ENCODE measurements around the gene RHOU.

Gene RHOU

GRCh38 chr1:228739826-228740225 is 4.5 kb downstream of the RHOU start:
- DNase-seq = no peak

- peak; percentile 10 for DNase-seq
These were observed 5.5 kb downstream of the RHOU start for GRCh38 chr1:228740543-228741317.

- no peak for DNase-seq
These were observed 7.1 kb downstream of the RHOU start for GRCh38 chr1:228742281-228742860.

- DNase-seq = no peak
These were observed 8.1 kb downstream of the RHOU start for GRCh38 chr1:228743405-228743804.

- DNase-seq = no peak
These were observed 9.1 kb downstream of the RHOU start for GRCh38 chr1:228744356-228744755.

- no peak for DNase-seq
These were observed 9.6 kb downstream of the RHOU start for GRCh38 chr1:228744918-228745317.

GRCh38 chr1:228745497-228745896 is 10.2 kb downstream of the RHOU start:
- no peak for DNase-seq

GRCh38 chr1:228747301-228747935 is 12.1 kb downstream of the RHOU start:
- no peak for DNase-seq

- no peak for DNase-seq
These were observed 12.8 kb downstream of the RHOU start for GRCh38 chr1:228748029-228748428.

- DNase-seq = no peak
These were observed 13.2 kb downstream of the RHOU start for GRCh38 chr1:228748431-228748830.

GRCh38 chr1:228749765-228750164 is 14.5 kb downstream of the RHOU start:
- DNase-seq = no peak

- DNase-seq = no peak
These were observed 15.6 kb downstream of the RHOU start for GRCh38 chr1:228750915-228751314.

GRCh38 chr1:228751360-228752098 is 16.2 kb downstream of the RHOU start:
- no peak for DNase-seq

GRCh38 chr1:228752258-228752657 is 17.0 kb downstream of the RHOU start:
- DNase-seq = no peak

- no peak for DNase-seq
These were observed 17.5 kb downstream of the RHOU start for GRCh38 chr1:228752675-228753265.

GRCh38 chr1:228753287-228753686 is 18.0 kb downstream of the RHOU start:
- DNase-seq = no peak

- DNase-seq = peak; percentile 21
These were observed 18.6 kb downstream of the RHOU start for GRCh38 chr1:228753786-228754360.

GRCh38 chr1:228754646-228755268 is 19.5 kb downstream of the RHOU start:
- DNase-seq = no peak

- no peak for DNase-seq
These were observed 20.5 kb downstream of the RHOU start for GRCh38 chr1:228755800-228756199.

- DNase-seq = no peak
These were observed 21.2 kb downstream of the RHOU start for GRCh38 chr1:228756457-228756856.

GRCh38 chr1:228758447-228758846 is 23.2 kb downstream of the RHOU start:
- DNase-seq = no peak

GRCh38 chr1:228760979-228761378 is 25.7 kb downstream of the RHOU start:
- no peak for DNase-seq
